WI38 (cell line): ENCODE results near the gene EGFLAM.

Experiments
- H3K4me3 ChIP-seq: 2 replicates; pipeline ENCODE4 v1.5.1; 2011; ENCODE audit warnings: low read depth, mild to moderate bottlenecking, control low read depth, low read length
- TF ChIP-seq, protein P1 (sequence below): IDR thresholded peaks from 2 replicates; pipeline ENCODE4 v1.5.1; 2012; ENCODE audit warnings: low read depth, mild to moderate bottlenecking, control low read depth, low read length

EGFLAM gene

DNA sequence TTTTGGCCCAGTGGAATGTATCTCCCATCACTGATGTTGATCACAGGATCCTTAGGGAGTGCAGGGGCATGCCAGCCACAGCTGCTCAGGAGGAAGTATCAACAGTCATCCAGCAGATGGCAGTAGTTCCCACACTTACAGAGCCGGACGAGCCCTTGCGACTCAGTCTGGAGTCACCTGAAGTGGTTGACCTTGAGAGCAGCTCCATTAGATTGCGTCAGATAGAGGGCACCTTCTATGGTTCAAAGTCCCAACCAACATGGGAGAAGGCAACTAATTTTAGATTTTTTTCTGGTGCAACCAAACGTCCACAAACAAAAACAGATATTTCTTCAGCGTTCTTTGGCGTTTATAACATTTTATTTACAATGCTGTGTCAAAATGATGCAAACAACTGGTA is 124.5 kb downstream of the EGFLAM start:
- TF ChIP-seq, protein P1, sequence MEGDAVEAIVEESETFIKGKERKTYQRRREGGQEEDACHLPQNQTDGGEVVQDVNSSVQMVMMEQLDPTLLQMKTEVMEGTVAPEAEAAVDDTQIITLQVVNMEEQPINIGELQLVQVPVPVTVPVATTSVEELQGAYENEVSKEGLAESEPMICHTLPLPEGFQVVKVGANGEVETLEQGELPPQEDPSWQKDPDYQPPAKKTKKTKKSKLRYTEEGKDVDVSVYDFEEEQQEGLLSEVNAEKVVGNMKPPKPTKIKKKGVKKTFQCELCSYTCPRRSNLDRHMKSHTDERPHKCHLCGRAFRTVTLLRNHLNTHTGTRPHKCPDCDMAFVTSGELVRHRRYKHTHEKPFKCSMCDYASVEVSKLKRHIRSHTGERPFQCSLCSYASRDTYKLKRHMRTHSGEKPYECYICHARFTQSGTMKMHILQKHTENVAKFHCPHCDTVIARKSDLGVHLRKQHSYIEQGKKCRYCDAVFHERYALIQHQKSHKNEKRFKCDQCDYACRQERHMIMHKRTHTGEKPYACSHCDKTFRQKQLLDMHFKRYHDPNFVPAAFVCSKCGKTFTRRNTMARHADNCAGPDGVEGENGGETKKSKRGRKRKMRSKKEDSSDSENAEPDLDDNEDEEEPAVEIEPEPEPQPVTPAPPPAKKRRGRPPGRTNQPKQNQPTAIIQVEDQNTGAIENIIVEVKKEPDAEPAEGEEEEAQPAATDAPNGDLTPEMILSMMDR, result peak; percentile 86
- H3K4me3 ChIP-seq, result no peak overlapping the region

DNA sequence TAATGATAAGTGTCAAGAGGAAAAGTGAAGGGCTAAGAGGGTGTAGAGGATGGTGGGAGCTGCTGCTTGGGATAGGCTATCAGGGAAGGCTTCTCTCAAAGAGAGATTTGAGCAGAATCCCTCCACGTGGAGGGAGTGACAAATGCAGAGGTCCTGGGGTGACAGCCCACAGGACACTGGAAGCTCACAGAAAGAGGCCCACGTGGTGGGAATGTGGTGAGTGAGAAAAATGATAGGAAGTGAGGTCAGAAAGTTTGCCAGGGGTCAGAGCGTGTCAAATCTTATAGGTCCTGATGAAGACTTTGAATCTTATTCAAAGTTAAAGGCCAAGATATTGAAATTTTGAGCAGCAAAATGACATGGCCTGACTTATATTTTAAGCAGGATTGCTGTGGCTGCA is 125.3 kb downstream of the EGFLAM start:
- no peak overlapping the region for H3K4me3 ChIP-seq
- TF ChIP-seq, protein P1, result no peak

DNA sequence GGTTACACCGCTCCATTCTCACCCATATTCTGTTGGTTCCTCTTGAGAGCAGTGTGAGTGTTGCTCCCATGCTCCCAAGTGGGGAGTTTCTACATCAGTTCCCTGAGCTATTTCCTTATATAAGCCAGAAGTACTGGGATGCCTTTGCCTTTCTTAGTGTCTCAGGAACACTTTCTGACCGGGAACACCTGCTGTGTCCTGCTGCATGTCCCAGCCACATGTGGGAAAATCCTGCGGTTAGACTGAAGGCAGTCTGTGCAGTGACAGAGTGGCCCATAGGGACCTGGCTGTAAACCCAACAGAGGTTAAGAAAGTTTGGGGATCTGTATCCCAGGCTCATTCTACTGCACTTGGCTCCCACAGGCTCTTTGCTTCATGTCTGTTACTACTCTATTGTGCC is 126.0 kb downstream of the EGFLAM start:
- no peak overlapping the region for H3K4me3 ChIP-seq
- TF ChIP-seq, protein P1, result no peak

GRCh38 chr5:38387161-38387560 is 128.8 kb downstream of the EGFLAM start:
- TF ChIP-seq, protein P1, result no peak
- no peak overlapping the region for H3K4me3 ChIP-seq

GRCh38 chr5:38393636-38394035 is 135.3 kb downstream of the EGFLAM start:
- no peak overlapping the region for H3K4me3 ChIP-seq
- TF ChIP-seq, protein P1, result no peak

GRCh38 chr5:38396766-38397165 is 138.4 kb downstream of the EGFLAM start:
- TF ChIP-seq, protein P1, result no peak

DNA sequence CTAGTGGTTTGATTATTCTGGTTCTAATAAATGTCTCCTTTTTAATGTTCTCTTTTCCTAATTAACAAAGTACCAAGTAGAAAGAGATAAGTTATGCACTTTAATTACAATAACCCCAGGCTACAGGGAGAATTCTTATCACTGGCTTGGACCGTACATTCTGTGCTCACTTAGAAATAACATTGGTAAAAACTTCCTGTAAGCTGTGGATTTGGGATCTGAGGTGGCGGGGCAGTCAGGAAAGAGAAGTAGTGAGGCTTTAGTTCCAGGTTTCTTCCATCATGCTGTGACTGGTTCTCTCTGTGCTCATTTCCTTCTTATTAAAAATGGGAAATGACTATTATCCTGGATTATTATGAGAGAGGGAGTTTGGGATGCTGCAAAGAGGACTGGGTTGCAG is 142.0 kb downstream of the EGFLAM start:
- H3K4me3 ChIP-seq, result no peak overlapping the region
- TF ChIP-seq, protein P1, result no peak

More at GRCh38 chr5:38396766-38397165, 138.4 kb downstream of the EGFLAM start:
- H3K4me3 ChIP-seq, result no peak overlapping the region
